CD4-positive, alpha-beta T cell (primary cell): Measurements from ENCODE around the gene THPO. TPM values are rescaled to one million over a fixed set of nuclear protein-coding genes. Genes with fewer than 3 reads are reported as not detected.

Source experiments
- ATAC-seq: fragments of 200-7000 bp; cut with Tn5 transposase; one replicate; pipeline ENCODE4 v1.10.0; 2022; ENCODE audit warnings: mild to moderate bottlenecking; ENCODE audit not compliant: poor library complexity
- CTCF ChIA-PET: fragments of 350-600 bp; sonication (Branson Sonifier 250); formaldehyde crosslinking; loops from one replicate; lab custom pipeline; 2021; ENCODE audit warnings: antibody characterized with exemption, inconsistent platforms; lab: Charles Lee
- POLR2A ChIA-PET: fragments of 350-600 bp; sonication (Branson Sonifier 250); formaldehyde crosslinking; loops from one replicate; lab custom pipeline; 2021; ENCODE audit warnings: antibody characterized with exemption, inconsistent platforms; lab: Charles Lee
- DNase-seq, 14 experiments: peaks; one replicate each; pipeline ENCODE4 v3.0.0-alpha.2; 2013 to 2020; ENCODE audit warnings: mixed read lengths in 2 of 14
- H3K27ac ChIP-seq, 2 donors: one replicate each; pipeline versions ENCODE4 v1.5.1 to v1.7.0; 2013; ENCODE audit warnings: low read length in 2 of 2, low read depth in 1 of 2, mild to moderate bottlenecking in 1 of 2
- H3K27me3 ChIP-seq, 2 experiments: 1 replicate in 1 of 2; 2 replicates in 1 of 2; pipeline versions ENCODE4 v1.6.1 to v1.7.0; 2013; ENCODE audit warnings: low read length in 2 of 2, control low read depth in 1 of 2, mild to moderate bottlenecking in 1 of 2, moderate library complexity in 1 of 2; ENCODE audit not compliant: insufficient read depth in 2 of 2, control insufficient read depth in 1 of 2
- H3K36me3 ChIP-seq: one replicate; pipeline ENCODE4 v1.6.1; 2013; ENCODE audit warnings: low read length, control low read depth; ENCODE audit not compliant: insufficient read depth
- H3K4me1 ChIP-seq: one replicate; pipeline ENCODE4 v1.6.1; 2013; ENCODE audit warnings: low read length, control low read depth; ENCODE audit not compliant: insufficient read depth
- H3K4me3 ChIP-seq: one replicate; pipeline ENCODE4 v1.5.1; 2013; ENCODE audit warnings: mild to moderate bottlenecking, low read length, moderate library complexity
- H3K9me3 ChIP-seq, 2 experiments: 1 replicate in 1 of 2; 2 replicates in 1 of 2; pipeline versions ENCODE4 v1.6.1 to v1.7.0; 2013; ENCODE audit warnings: low read length in 2 of 2, mild to moderate bottlenecking in 2 of 2, control low read depth in 1 of 2, moderate library complexity in 1 of 2; ENCODE audit not compliant: control insufficient read depth in 1 of 2, insufficient read depth in 1 of 2
- H3K27ac Mint-ChIP-seq: one replicate; pipeline ENCODE4 v1.8.0; 2020; ENCODE audit warnings: mixed read lengths
- H3K27me3 Mint-ChIP-seq: one replicate; pipeline ENCODE4 v1.8.0; 2021; ENCODE audit warnings: mixed read lengths
- H3K36me3 Mint-ChIP-seq: one replicate; pipeline ENCODE4 v1.8.0; 2021; ENCODE audit warnings: low read depth, mixed read lengths
- H3K4me1 Mint-ChIP-seq: one replicate; pipeline ENCODE4 v1.8.0; 2021; ENCODE audit warnings: low read depth, mixed read lengths
- H3K4me3 Mint-ChIP-seq: one replicate; pipeline ENCODE4 v1.8.0; 2020; ENCODE audit warnings: mild to moderate bottlenecking, mixed read lengths
- H3K9me3 Mint-ChIP-seq: one replicate; pipeline ENCODE4 v1.8.0; 2020; ENCODE audit warnings: mixed read lengths
- intact Hi-C, 2 experiments: fragments of 100-400 bp; cut with DNase I in 1 of 2; cut with micrococcal nuclease in 1 of 2; formaldehyde crosslinking; loops; one replicate each; pipeline versions ENCODE4 v1.15.1 to v1.9.0; 2023 to 2025; cut with DNase I, micrococcal nuclease
- total RNA-seq, 174 experiments: library from RNA in 2 of 174; stranded (reverse) in 2 of 174; gene quantifications; one replicate each; pipeline ENCODE4 v1.2.3 and lab custom pipeline; 2021 to 2026
- TF ChIP-seq, protein P1 (sequence below): fragments of 200-600 bp; IDR thresholded peaks from one replicate; pipeline ENCODE4 v1.8.0; 2022; ENCODE audit warnings: antibody characterized with exemption, mild to moderate bottlenecking

THPO gene
- total RNA-seq, 2 experiments from 2014 or later: not detected

DNA sequence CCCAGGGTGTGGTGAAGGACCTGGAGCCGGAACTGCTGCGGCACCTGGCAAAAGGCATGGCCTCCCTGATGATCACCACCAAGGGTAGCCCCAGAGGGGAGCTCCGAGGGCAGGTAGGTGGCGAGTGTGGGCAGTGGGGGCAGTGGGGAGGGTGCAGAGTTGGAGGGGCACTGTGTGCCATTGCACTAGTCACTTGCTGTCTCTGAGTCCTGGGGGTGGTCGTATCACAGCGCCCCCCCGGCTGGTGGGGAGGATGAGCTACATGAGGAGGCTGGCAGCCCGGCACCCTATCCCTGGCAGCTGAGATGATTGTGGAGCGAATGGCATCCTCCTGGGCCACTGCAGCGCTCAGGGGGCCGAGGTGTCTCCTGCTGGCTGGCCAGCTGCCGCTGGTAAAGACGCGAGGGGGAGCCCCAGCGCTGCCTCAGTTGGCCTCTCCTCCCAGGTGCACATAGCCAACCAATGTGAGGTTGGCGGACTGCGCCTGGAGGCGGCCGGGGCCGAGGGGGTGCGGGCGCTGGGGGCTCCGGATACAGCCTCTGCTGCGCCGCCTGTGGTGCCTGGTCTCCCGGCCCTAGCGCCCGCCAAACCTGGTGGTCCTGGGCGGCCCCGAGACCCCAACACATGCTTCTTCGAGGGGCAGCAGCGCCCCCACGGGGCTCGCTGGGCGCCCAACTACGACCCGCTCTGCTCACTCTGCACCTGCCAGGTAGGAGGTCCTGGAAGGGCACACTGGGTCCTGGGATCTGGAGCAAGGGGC is 8.2 kb upstream of the THPO start:
- H3K27me3 Mint-ChIP-seq: peaks cover 78% of the 10 kb centered on the region
- H3K4me3 Mint-ChIP-seq: no peak overlapping the region

GRCh38 chr3:184384856-184385422 is 6.9 kb upstream of the THPO start:
- no peaks in the 10 kb centered on the region for H3K9me3 Mint-ChIP-seq
- intact Hi-C loops: no loop called here
- DNase-seq (no peak), ATAC-seq (no peak)
- Histone ChIP-seq H3K4me1 (peaks cover 14% of the 10 kb centered on the region), H3K9me3 (peaks cover 0 to 8% of the 10 kb centered on the region in 2 experiments), H3K27me3 (peaks cover 36% of the 10 kb centered on the region in 2 experiments), H3K36me3 (no peaks in the 10 kb centered on the region), H3K27ac (no peak overlapping the region), H3K4me3 (no peak overlapping the region)
- peaks cover 74% of the 10 kb centered on the region for H3K27me3 Mint-ChIP-seq
- TF ChIP-seq, protein P1, sequence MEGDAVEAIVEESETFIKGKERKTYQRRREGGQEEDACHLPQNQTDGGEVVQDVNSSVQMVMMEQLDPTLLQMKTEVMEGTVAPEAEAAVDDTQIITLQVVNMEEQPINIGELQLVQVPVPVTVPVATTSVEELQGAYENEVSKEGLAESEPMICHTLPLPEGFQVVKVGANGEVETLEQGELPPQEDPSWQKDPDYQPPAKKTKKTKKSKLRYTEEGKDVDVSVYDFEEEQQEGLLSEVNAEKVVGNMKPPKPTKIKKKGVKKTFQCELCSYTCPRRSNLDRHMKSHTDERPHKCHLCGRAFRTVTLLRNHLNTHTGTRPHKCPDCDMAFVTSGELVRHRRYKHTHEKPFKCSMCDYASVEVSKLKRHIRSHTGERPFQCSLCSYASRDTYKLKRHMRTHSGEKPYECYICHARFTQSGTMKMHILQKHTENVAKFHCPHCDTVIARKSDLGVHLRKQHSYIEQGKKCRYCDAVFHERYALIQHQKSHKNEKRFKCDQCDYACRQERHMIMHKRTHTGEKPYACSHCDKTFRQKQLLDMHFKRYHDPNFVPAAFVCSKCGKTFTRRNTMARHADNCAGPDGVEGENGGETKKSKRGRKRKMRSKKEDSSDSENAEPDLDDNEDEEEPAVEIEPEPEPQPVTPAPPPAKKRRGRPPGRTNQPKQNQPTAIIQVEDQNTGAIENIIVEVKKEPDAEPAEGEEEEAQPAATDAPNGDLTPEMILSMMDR: no peak
- CTCF ChIA-PET: no interaction called here
- no peak overlapping the region for H3K27ac Mint-ChIP-seq
- H3K4me1 Mint-ChIP-seq: peaks cover 5% of the 10 kb centered on the region
- no peak overlapping the region for H3K4me3 Mint-ChIP-seq
- no peaks in the 10 kb centered on the region for H3K36me3 Mint-ChIP-seq
- POLR2A ChIA-PET: no interaction called here

More for the DNA sequence above, 8.2 kb upstream of the THPO start:
- Mint-ChIP-seq H3K9me3 (no peaks in the 10 kb centered on the region), H3K4me1 (no peaks in the 10 kb centered on the region), H3K27ac (no peak overlapping the region), H3K36me3 (no peaks in the 10 kb centered on the region)
- Histone ChIP-seq H3K4me3 (no peak overlapping the region), H3K27ac (no peak overlapping the region), H3K9me3 (peaks cover 0 to 7% of the 10 kb centered on the region in 2 experiments), H3K4me1 (peaks cover 7% of the 10 kb centered on the region), H3K27me3 (peaks cover 30 to 31% of the 10 kb centered on the region in 2 experiments), H3K36me3 (no peaks in the 10 kb centered on the region)
- no peak for DNase-seq
- ChIA-PET CTCF (no interaction called here), POLR2A (no interaction called here)
- TF ChIP-seq, protein P1: no peak
- intact Hi-C loops: no loop called here
- no peak for ATAC-seq

DNA sequence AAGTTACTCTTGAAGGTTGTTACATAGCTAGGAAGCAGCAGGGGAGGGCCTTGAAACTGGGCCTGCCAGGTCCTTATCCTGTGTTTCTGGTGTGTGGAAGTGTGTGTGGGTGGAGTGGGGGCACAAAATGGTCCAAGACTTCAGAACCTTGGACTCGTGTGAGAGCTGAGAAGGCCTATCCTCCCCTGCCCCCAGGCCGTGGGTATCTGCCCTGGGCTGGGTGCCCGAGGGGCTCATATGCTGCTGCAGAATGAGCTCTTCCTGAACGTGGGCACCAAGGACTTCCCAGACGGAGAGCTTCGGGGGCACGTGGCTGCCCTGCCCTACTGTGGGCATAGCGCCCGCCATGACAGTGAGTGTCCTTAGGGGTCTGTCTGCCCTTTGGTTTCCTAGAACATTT is 6.3 kb upstream of the THPO start:
- no peak overlapping the region for H3K4me3 ChIP-seq
- Mint-ChIP-seq H3K27ac (no peak overlapping the region), H3K4me1 (peaks cover 5% of the 10 kb centered on the region), H3K27me3 (peaks cover 70% of the 10 kb centered on the region), H3K9me3 (no peaks in the 10 kb centered on the region), H3K36me3 (no peaks in the 10 kb centered on the region), H3K4me3 (no peak overlapping the region)
- H3K4me1 ChIP-seq: peaks cover 14% of the 10 kb centered on the region
- ATAC-seq: no peak
- TF ChIP-seq, protein P1: no peak
- peaks cover 0 to 8% of the 10 kb centered on the region in 2 experiments for H3K9me3 ChIP-seq
- CTCF ChIA-PET: interaction anchor here (1.2 kb wide), 1 partner anchor 129 kb away, joined by 4 read pairs; no protein-coding TSS in a partner anchor
- H3K36me3 ChIP-seq: no peaks in the 10 kb centered on the region
- POLR2A ChIA-PET: no interaction called here
- peaks cover 37 to 39% of the 10 kb centered on the region in 2 experiments for H3K27me3 ChIP-seq
- intact Hi-C loops: no loop called here
- H3K27ac ChIP-seq: no peak overlapping the region
- DNase-seq: no peak
